GM12874 (cell line): ENCODE results near the gene C11orf58.

ENCODE experiments used
- CTCF ChIP-seq: IDR thresholded peaks from 2 replicates; pipeline ENCODE4 v1.5.1; 2011; ENCODE audit warnings: low read depth, mild to moderate bottlenecking, control low read depth, low read length, moderate library complexity; ENCODE audit not compliant: insufficient read depth

C11orf58 gene

GRCh38 chr11:16738193-16738946, at the start of gene C11orf58:
C11orf58 (plus strand) TSS chr11:16738647; CDS start chr11:16738779, 132 bp downstream.
- no peak for TF ChIP-seq CTCF

DNA sequence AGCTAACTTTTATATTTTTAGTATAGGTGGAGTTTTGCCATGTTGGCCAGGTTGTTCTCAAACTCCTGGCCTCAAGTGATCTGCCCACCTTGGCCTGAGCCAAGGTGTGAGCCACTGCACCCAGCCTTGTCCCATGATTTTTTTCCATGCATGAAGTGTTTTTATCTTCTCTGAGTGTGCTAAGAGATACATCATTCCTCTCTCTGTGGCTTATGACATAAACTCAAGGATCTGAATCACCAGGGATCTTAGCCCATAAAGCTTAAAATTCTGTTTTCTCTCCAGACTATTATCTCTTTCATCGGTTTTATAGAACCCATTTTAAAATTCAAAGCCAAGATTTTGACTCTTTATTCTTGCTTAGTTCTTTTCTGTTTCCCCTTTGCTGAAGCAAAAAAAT, 48.4 kb upstream of the C11orf58 start:
- no peak for TF ChIP-seq CTCF

GRCh38 chr11:16703795-16704194, 34.7 kb upstream of the C11orf58 start:
- no peak for TF ChIP-seq CTCF

GRCh38 chr11:16713594-16713993, 24.9 kb upstream of the C11orf58 start:
- no peak for TF ChIP-seq CTCF

- TF ChIP-seq CTCF, result no peak
Measured at GRCh38 chr11:16722581-16723344, 15.7 kb upstream of the C11orf58 start.

GRCh38 chr11:16727806-16728205, 10.6 kb upstream of the C11orf58 start:
- TF ChIP-seq CTCF, result no peak

GRCh38 chr11:16737818-16738192, 642 bp upstream of the C11orf58 start:
- no peak for TF ChIP-seq CTCF
